Ectodermal cell (in vitro differentiated cells): Measurements from ENCODE around the gene YPEL5.

Source experiments
- H3K27ac ChIP-seq: 2 replicates; pipeline ENCODE4 v1.7.0; 2013; ENCODE audit warnings: mild to moderate bottlenecking, low read depth, low read length; ENCODE audit not compliant: insufficient read depth, poor library complexity, severe bottlenecking
- H3K27me3 ChIP-seq: 2 replicates; pipeline ENCODE4 v1.7.0; 2013; ENCODE audit warnings: mild to moderate bottlenecking, low read length; ENCODE audit not compliant: insufficient read depth, control insufficient read depth, poor library complexity, severe bottlenecking
- H3K36me3 ChIP-seq: one replicate; pipeline ENCODE4 v1.7.0; 2013; ENCODE audit warnings: low read length; ENCODE audit not compliant: control insufficient read depth, insufficient read depth
- H3K4me1 ChIP-seq: one replicate; pipeline ENCODE4 v1.7.0; 2013; ENCODE audit warnings: low read length; ENCODE audit not compliant: control insufficient read depth, insufficient read depth
- H3K4me3 ChIP-seq: 2 replicates; pipeline ENCODE4 v1.7.0; 2013; ENCODE audit warnings: low read depth, low read length, control low read depth; ENCODE audit not compliant: insufficient read depth
- H3K9me3 ChIP-seq: 2 replicates; pipeline ENCODE4 v1.7.0; 2013; ENCODE audit warnings: mild to moderate bottlenecking, low read length, moderate library complexity; ENCODE audit not compliant: control insufficient read depth
- WGBS, 2 experiments: methylation state at CpG; one replicate each; pipeline ENCODE4 v1.1.7; 2013; ENCODE audit warnings: missing lambda C conversion rate in 2 of 2; 5-methylcytosine and 5-hydroxymethylcytosine counted together

YPEL5 gene

GRCh38 chr2:30201990-30202389 is 55.2 kb downstream of the YPEL5 start:
- no peaks in the 10 kb centered on the region for H3K4me1 ChIP-seq
- H3K4me3 ChIP-seq: no peak overlapping the region
- no peak overlapping the region for H3K27ac ChIP-seq
- no peaks in the 10 kb centered on the region for H3K27me3 ChIP-seq
- no peaks in the 10 kb centered on the region for H3K9me3 ChIP-seq
- H3K36me3 ChIP-seq: no peaks in the 10 kb centered on the region
- WGBS, 2 experiments: 86 to 87% methylated on average over 1 of the region's 1 CpG

GRCh38 chr2:30203156-30203555 is 56.3 kb downstream of the YPEL5 start:
- Histone ChIP-seq H3K4me3 (no peak overlapping the region), H3K9me3 (no peaks in the 10 kb centered on the region), H3K36me3 (no peaks in the 10 kb centered on the region), H3K27ac (no peak overlapping the region), H3K4me1 (no peaks in the 10 kb centered on the region), H3K27me3 (no peaks in the 10 kb centered on the region)
- WGBS, 2 experiments: 93 to 97% methylated on average over 7 of the region's 7 CpGs

- Histone ChIP-seq H3K4me1 (no peaks in the 10 kb centered on the region), H3K4me3 (no peak overlapping the region), H3K36me3 (no peaks in the 10 kb centered on the region), H3K27ac (no peak overlapping the region), H3K9me3 (no peaks in the 10 kb centered on the region), H3K27me3 (no peaks in the 10 kb centered on the region)
- WGBS, 2 experiments: 93 to 95% methylated on average over 4 of the region's 4 CpGs
Observed at GRCh38 chr2:30204281-30204680, 57.5 kb downstream of the YPEL5 start.

- H3K9me3 ChIP-seq: no peaks in the 10 kb centered on the region
Observed at GRCh38 chr2:30205456-30205855, 58.6 kb downstream of the YPEL5 start.

GRCh38 chr2:30206461-30207430 is 59.9 kb downstream of the YPEL5 start:
- Histone ChIP-seq H3K27me3 (no peaks in the 10 kb centered on the region), H3K4me1 (no peaks in the 10 kb centered on the region), H3K4me3 (no peak overlapping the region), H3K9me3 (no peaks in the 10 kb centered on the region), H3K27ac (no peak overlapping the region), H3K36me3 (no peaks in the 10 kb centered on the region)
- WGBS, 2 experiments: 88 to 89% methylated on average over 9 of the region's 9 CpGs

More at GRCh38 chr2:30205456-30205855, 58.6 kb downstream of the YPEL5 start:
- H3K27me3 ChIP-seq: no peaks in the 10 kb centered on the region
- 92 to 94% methylated on average over 1 of the region's 1 CpG for WGBS, 2 experiments
- H3K4me1 ChIP-seq: no peaks in the 10 kb centered on the region
- no peak overlapping the region for H3K4me3 ChIP-seq
- H3K36me3 ChIP-seq: no peaks in the 10 kb centered on the region
- no peak overlapping the region for H3K27ac ChIP-seq

- Histone ChIP-seq H3K4me1 (no peaks in the 10 kb centered on the region), H3K27me3 (no peaks in the 10 kb centered on the region), H3K27ac (no peak overlapping the region), H3K36me3 (no peaks in the 10 kb centered on the region), H3K9me3 (no peaks in the 10 kb centered on the region), H3K4me3 (no peak overlapping the region)
- 0 to 1% methylated on average over 2 of the region's 2 CpGs for whole genome bisulfite sequencing, 2 experiments
Observed at GRCh38 chr2:30208453-30208852, 61.6 kb downstream of the YPEL5 start.

- Histone ChIP-seq H3K27ac (no peak overlapping the region), H3K36me3 (no peaks in the 10 kb centered on the region), H3K4me1 (no peaks in the 10 kb centered on the region), H3K27me3 (no peaks in the 10 kb centered on the region), H3K4me3 (no peak overlapping the region), H3K9me3 (no peaks in the 10 kb centered on the region)
- no CpG with 5 or more reads among the region's 2 CpGs for WGBS, 2 experiments
Observed at GRCh38 chr2:30209227-30209626, 62.4 kb downstream of the YPEL5 start.
